ENCODE data around the gene BRS3. TPM values are rescaled to one million over a fixed set of nuclear protein-coding genes. Genes with fewer than 3 reads are reported as not detected.

BRS3 gene
- total and polyA plus RNA-seq, 2 experiments from 2014 or later: not detected

DNA sequence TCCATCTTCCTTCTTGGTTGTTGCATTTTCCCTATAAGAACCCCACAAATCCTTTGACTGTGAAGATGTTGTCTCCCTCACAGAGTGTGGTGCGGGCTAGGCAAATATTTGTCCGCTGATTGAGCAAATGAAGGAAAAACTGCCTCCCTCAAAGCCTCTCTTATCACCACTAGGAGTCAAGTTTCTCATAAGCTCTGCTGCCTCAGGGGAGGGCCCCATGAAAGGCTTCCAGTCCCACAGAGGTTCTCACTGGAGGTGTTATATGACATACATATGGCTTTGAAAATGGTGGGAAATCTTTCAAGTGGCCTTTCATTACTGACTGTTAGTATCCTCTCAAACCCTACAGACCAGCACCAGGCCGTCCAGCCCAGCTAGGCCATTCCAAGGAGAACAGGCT, 53.5 kb downstream of the BRS3 start (continued):
- TF ChIP-seq, protein P1, sequence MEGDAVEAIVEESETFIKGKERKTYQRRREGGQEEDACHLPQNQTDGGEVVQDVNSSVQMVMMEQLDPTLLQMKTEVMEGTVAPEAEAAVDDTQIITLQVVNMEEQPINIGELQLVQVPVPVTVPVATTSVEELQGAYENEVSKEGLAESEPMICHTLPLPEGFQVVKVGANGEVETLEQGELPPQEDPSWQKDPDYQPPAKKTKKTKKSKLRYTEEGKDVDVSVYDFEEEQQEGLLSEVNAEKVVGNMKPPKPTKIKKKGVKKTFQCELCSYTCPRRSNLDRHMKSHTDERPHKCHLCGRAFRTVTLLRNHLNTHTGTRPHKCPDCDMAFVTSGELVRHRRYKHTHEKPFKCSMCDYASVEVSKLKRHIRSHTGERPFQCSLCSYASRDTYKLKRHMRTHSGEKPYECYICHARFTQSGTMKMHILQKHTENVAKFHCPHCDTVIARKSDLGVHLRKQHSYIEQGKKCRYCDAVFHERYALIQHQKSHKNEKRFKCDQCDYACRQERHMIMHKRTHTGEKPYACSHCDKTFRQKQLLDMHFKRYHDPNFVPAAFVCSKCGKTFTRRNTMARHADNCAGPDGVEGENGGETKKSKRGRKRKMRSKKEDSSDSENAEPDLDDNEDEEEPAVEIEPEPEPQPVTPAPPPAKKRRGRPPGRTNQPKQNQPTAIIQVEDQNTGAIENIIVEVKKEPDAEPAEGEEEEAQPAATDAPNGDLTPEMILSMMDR (conservative IDR thresholded peaks at IDR 0.05; ENCODE audit: low read depth in 2 of 2): no peak
- no peak for TF ChIP-seq STAT1 (IDR thresholded peaks at IDR 0.05; ENCODE audit: unreplicated experiment)
- no peak for TF ChIP-seq CREB1 (CRISPR knock-in tag; IDR thresholded peaks at IDR 0.05; ENCODE audit: low read depth)
- no peak for TF ChIP-seq ZNF331 (CRISPR knock-in tag; IDR thresholded peaks at IDR 0.05; ENCODE audit: low read depth)
- no peak for TF ChIP-seq EZH2 (IDR thresholded peaks at IDR 0.05; ENCODE audit: low read depth, unreplicated experiment)
- no peak for TF ChIP-seq POLR2AphosphoS5 (IDR thresholded peaks at IDR 0.05; ENCODE audit: low read depth)
- no peak for TF ChIP-seq JUNB (IDR thresholded peaks at IDR 0.05; ENCODE audit: unreplicated experiment)
- TF ChIP-seq NANOG (IDR thresholded peaks at IDR 0.05; ENCODE audit: borderline replicate concordance): no peak
- TF ChIP-seq, protein P2, sequence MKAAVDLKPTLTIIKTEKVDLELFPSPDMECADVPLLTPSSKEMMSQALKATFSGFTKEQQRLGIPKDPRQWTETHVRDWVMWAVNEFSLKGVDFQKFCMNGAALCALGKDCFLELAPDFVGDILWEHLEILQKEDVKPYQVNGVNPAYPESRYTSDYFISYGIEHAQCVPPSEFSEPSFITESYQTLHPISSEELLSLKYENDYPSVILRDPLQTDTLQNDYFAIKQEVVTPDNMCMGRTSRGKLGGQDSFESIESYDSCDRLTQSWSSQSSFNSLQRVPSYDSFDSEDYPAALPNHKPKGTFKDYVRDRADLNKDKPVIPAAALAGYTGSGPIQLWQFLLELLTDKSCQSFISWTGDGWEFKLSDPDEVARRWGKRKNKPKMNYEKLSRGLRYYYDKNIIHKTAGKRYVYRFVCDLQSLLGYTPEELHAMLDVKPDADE (IDR thresholded peaks at IDR 0.05): no peak

DNA sequence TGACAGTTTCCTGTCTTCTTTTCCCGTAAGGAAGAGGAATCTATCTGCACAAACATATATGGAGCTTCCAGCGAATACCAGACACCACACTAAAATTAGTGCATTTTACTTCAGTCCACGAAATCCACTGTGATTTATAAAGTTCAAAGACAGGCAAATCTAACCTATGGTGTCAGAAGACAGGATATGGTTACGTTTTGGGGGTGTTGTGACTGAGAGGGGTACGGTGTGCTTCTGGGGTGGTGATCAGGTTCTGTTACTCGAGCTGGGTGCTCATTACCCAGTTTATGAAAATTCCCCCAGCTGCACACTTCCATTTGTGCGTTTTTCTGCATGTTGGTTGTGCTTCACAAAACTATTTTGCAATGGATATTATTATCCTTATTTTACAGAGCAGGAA, 54.5 kb downstream of the BRS3 start:
- H3K27ac ChIP-seq (ENCODE audit: low read depth): no peak overlapping the region
- Mint-ChIP-seq H3K4me3 (no peak overlapping the region), H3K36me3 (ENCODE audit: low read depth) (no peaks in the 10 kb centered on the region), H3K27me3 (ENCODE audit: insufficient read depth, low read depth, poor library complexity) (peaks cover 2% of the 10 kb centered on the region), H3K9me3 (no peaks in the 10 kb centered on the region), H3K27ac (no peak overlapping the region), H3K4me1 (no peaks in the 10 kb centered on the region)
- no peak overlapping the region for H3K4me2 ChIP-seq
- H3K79me2 ChIP-seq (replicated peaks; ENCODE audit: insufficient read depth): no peaks in the 10 kb centered on the region
- H3F3A ChIP-seq (replicated peaks; ENCODE audit: low read depth): no peaks in the 10 kb centered on the region
- H3K9me2 ChIP-seq (ENCODE audit: insufficient read depth): no peaks in the 10 kb centered on the region
- ATAC-seq: no peak
- no peaks in the 10 kb centered on the region for H3K4me1 ChIP-seq (ENCODE audit: insufficient read depth)
- H3K27me3 ChIP-seq (ENCODE audit: insufficient read depth): no peaks in the 10 kb centered on the region
- H3K4me3 ChIP-seq: no peak overlapping the region
- H2AFZ ChIP-seq: no peak overlapping the region
- no peaks in the 10 kb centered on the region for H4K20me1 ChIP-seq (replicated peaks; ENCODE audit: insufficient read depth)
- no peak for DNase-seq (ENCODE audit: low spot score)
- no peaks in the 10 kb centered on the region for H3K36me3 ChIP-seq (ENCODE audit: insufficient read depth)
- TF ChIP-seq ZNF114 (CRISPR knock-in tag; IDR thresholded peaks at IDR 0.05) (no peak), CREB1 (CRISPR knock-in tag; IDR thresholded peaks at IDR 0.05; ENCODE audit: low read depth) (no peak), STAT1 (IDR thresholded peaks at IDR 0.05; ENCODE audit: unreplicated experiment) (no peak), POLR2AphosphoS5 (IDR thresholded peaks at IDR 0.05; ENCODE audit: low read depth) (no peak), JUNB (IDR thresholded peaks at IDR 0.05; ENCODE audit: unreplicated experiment) (no peak), EZH2 (IDR thresholded peaks at IDR 0.05; ENCODE audit: low read depth, unreplicated experiment) (no peak)
- TF ChIP-seq, protein P1 (conservative IDR thresholded peaks at IDR 0.05; ENCODE audit: low read depth in 2 of 2): no peak
- TF ChIP-seq, protein P3, sequence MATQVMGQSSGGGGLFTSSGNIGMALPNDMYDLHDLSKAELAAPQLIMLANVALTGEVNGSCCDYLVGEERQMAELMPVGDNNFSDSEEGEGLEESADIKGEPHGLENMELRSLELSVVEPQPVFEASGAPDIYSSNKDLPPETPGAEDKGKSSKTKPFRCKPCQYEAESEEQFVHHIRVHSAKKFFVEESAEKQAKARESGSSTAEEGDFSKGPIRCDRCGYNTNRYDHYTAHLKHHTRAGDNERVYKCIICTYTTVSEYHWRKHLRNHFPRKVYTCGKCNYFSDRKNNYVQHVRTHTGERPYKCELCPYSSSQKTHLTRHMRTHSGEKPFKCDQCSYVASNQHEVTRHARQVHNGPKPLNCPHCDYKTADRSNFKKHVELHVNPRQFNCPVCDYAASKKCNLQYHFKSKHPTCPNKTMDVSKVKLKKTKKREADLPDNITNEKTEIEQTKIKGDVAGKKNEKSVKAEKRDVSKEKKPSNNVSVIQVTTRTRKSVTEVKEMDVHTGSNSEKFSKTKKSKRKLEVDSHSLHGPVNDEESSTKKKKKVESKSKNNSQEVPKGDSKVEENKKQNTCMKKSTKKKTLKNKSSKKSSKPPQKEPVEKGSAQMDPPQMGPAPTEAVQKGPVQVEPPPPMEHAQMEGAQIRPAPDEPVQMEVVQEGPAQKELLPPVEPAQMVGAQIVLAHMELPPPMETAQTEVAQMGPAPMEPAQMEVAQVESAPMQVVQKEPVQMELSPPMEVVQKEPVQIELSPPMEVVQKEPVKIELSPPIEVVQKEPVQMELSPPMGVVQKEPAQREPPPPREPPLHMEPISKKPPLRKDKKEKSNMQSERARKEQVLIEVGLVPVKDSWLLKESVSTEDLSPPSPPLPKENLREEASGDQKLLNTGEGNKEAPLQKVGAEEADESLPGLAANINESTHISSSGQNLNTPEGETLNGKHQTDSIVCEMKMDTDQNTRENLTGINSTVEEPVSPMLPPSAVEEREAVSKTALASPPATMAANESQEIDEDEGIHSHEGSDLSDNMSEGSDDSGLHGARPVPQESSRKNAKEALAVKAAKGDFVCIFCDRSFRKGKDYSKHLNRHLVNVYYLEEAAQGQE (IDR thresholded peaks at IDR 0.05; ENCODE audit: unreplicated experiment): no peak
